A673 (cell line): Measurements from ENCODE around the gene CEP95.

ENCODE experiments used
- EZH2 ChIP-seq: fragments of 200-600 bp; sonication (generic); IDR thresholded peaks from 2 replicates; pipeline ENCODE4 v1.6.1; 2017; ENCODE audit warnings: borderline replicate concordance, low read depth, mild to moderate bottlenecking, mixed read lengths, antibody characterized with exemption, low read length; ENCODE audit not compliant: poor library complexity, severe bottlenecking
- TF ChIP-seq, protein P1 (sequence below): fragments of 300-800, 200-600 bp; sonication (generic); conservative IDR thresholded peaks from 2 replicates; pipeline ENCODE4 v1.5.1; 2017; ENCODE audit warnings: low read depth, mild to moderate bottlenecking, antibody characterized with exemption, low read length, moderate library complexity, mixed read lengths

DNA sequence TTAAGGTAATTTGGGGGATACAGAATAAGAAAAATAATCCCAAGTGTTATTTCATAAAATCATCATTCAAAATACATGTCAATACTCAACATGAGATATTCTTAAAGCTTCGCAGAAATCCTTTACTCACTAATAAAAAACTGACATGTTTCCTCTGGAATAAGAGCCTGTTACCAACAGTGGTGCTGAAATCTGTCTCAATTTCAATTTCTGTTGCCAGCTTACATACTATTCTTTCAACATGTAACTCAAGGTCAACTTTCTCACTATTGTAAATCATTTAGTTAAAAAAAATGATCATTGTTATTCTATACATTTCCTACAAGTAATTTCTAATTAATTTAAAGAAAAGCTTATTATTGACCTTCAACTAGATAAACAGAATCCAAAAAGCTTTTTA lies 67.9 kb downstream of the CEP95 start:
- TF ChIP-seq, protein P1, sequence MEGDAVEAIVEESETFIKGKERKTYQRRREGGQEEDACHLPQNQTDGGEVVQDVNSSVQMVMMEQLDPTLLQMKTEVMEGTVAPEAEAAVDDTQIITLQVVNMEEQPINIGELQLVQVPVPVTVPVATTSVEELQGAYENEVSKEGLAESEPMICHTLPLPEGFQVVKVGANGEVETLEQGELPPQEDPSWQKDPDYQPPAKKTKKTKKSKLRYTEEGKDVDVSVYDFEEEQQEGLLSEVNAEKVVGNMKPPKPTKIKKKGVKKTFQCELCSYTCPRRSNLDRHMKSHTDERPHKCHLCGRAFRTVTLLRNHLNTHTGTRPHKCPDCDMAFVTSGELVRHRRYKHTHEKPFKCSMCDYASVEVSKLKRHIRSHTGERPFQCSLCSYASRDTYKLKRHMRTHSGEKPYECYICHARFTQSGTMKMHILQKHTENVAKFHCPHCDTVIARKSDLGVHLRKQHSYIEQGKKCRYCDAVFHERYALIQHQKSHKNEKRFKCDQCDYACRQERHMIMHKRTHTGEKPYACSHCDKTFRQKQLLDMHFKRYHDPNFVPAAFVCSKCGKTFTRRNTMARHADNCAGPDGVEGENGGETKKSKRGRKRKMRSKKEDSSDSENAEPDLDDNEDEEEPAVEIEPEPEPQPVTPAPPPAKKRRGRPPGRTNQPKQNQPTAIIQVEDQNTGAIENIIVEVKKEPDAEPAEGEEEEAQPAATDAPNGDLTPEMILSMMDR: no peak
- TF ChIP-seq EZH2: no peak
